HCT116 (cell line): ENCODE data around the gene TBC1D17. TPM values are rescaled to one million over a fixed set of nuclear protein-coding genes. Genes with fewer than 3 reads are reported as not detected.

Source experiments
- ATAC-seq: fragments of 200-7000 bp; cut with Tn5 transposase; 2 replicates; pipeline ENCODE4 v1.9.1; 2020; ENCODE audit warnings: mild to moderate bottlenecking, moderate library complexity
- BruUV-seq: library from RNA; stranded (reverse); fragments of 400-500 nt; replicated peaks from 2 replicates; lab custom pipeline; 2021; lab: Mats Ljungman, UMichigan
- CTCF ChIA-PET: fragments of 300-600 bp; sonication (Branson Sonifier 250); formaldehyde crosslinking; loops from one replicate; lab custom pipeline; 2021; ENCODE audit warnings: antibody characterized with exemption; lab: Charles Lee
- POLR2A ChIA-PET: fragments of 300-600, 350-600 bp; sonication (Branson Sonifier 250); formaldehyde crosslinking; loops from one replicate; lab custom pipeline; 2021; ENCODE audit warnings: antibody characterized with exemption; lab: Charles Lee
- RAD21 ChIA-PET, 2 experiments: fragments of 300-600 bp; sonication (Branson Sonifier 250); formaldehyde crosslinking; loops; one replicate each; lab custom pipeline; 2023; ENCODE audit warnings: low total read pairs in 2 of 2; ENCODE audit not compliant: uncharacterized antibody in 2 of 2, unreplicated experiment in 2 of 2, low non-redundant PET in 1 of 2; lab: Charles Lee
- DNase-seq: peaks from one replicate; pipeline ENCODE4 v3.0.0-alpha.2; 2010; ENCODE audit warnings: low read depth, low spot score
- H2AFZ ChIP-seq: fragments of 200-600 bp; shearing (Covaris generic), sonication (generic); 2 replicates; pipeline ENCODE4 v1.6.1; 2017; ENCODE audit warnings: low read depth, mixed run types, mixed read lengths, antibody characterized with exemption, low read length; ENCODE audit not compliant: poor library complexity, severe bottlenecking
- H3K27ac ChIP-seq: 2 replicates; pipeline ENCODE4 v1.5.1; 2012; ENCODE audit warnings: low read depth, low read length
- H3K27me3 ChIP-seq: fragments of 200-600 bp; sonication (generic); 2 replicates; pipeline ENCODE4 v1.6.1; 2016; ENCODE audit warnings: mixed run types, low read length, mixed read lengths; ENCODE audit not compliant: insufficient read depth
- H3K36me3 ChIP-seq, 2 experiments: fragments of 200-500 bp in 1 of 2; fragments of 200-600 bp in 1 of 2; sonication (Bioruptor generic) in 1 of 2; sonication (generic) in 1 of 2; 2 replicates each; pipeline versions ENCODE4 v1.5.1 to v1.6.1; 2014 to 2016; ENCODE audit warnings: low read length in 2 of 2, inconsistent platforms in 1 of 2, mixed read lengths in 1 of 2, mixed run types in 1 of 2; ENCODE audit not compliant: insufficient read depth in 2 of 2, control insufficient read depth in 1 of 2
- H3K4me1 ChIP-seq, 2 experiments: fragments of 200-600 bp in 1 of 2; sonication (generic) in 1 of 2; 2 replicates each; pipeline versions ENCODE4 v1.5.1 to v1.6.1; 2012 to 2017; ENCODE audit warnings: low read length in 2 of 2, inconsistent platforms in 1 of 2, mild to moderate bottlenecking in 1 of 2, mixed read lengths in 1 of 2, mixed run types in 1 of 2, moderate library complexity in 1 of 2; ENCODE audit not compliant: insufficient read depth in 2 of 2, control insufficient read depth in 1 of 2
- H3K4me2 ChIP-seq: fragments of 200-600 bp; sonication (generic); 2 replicates; pipeline ENCODE4 v1.6.1; 2017; ENCODE audit warnings: mixed run types, low read length, mixed read lengths
- H3K4me3 ChIP-seq, 2 experiments: fragments of 200-600 bp in 1 of 2; sonication (generic) in 1 of 2; replicated peaks in 1 of 2; 2 replicates each; pipeline ENCODE4 v1.5.1; 2011 to 2016; ENCODE audit warnings: low read length in 2 of 2, control low read depth in 1 of 2, low read depth in 1 of 2, mild to moderate bottlenecking in 1 of 2, mixed read lengths in 1 of 2, mixed run types in 1 of 2
- H3K79me2 ChIP-seq: fragments of 200-600 bp; sonication (generic); 2 replicates; pipeline ENCODE4 v1.6.1; 2017; ENCODE audit warnings: mild to moderate bottlenecking, mixed run types, low read length, moderate library complexity, mixed read lengths; ENCODE audit not compliant: insufficient read depth
- H3K9ac ChIP-seq: fragments of 200-600 bp; sonication (generic); 2 replicates; pipeline ENCODE4 v1.6.1; 2016; ENCODE audit warnings: low read length, mixed read lengths
- H3K9me2 ChIP-seq: fragments of 200-600 bp; sonication (generic), shearing (Covaris generic); 2 replicates; pipeline ENCODE4 v1.6.1; 2017; ENCODE audit warnings: mixed run types, mild to moderate bottlenecking, moderate library complexity; ENCODE audit not compliant: insufficient read depth
- H3K9me3 ChIP-seq, 2 experiments: fragments of 200-500 bp in 1 of 2; fragments of 200-600 bp in 1 of 2; sonication (Bioruptor generic) in 1 of 2; sonication (generic) in 1 of 2; 2 replicates each; pipeline ENCODE4 v1.6.1; 2014 to 2017; ENCODE audit warnings: low read length in 2 of 2, mixed read lengths in 2 of 2, inconsistent platforms in 1 of 2, low read depth in 1 of 2, mild to moderate bottlenecking in 1 of 2, mixed run types in 1 of 2, moderate library complexity in 1 of 2; ENCODE audit not compliant: control insufficient read depth in 1 of 2, insufficient read depth in 1 of 2
- H4K20me1 ChIP-seq: fragments of 200-600 bp; sonication (generic), shearing (Covaris generic); 2 replicates; pipeline ENCODE4 v1.6.1; 2017; ENCODE audit warnings: mixed run types, mild to moderate bottlenecking, moderate library complexity; ENCODE audit not compliant: insufficient read depth
- CBX3 ChIP-seq: IDR thresholded peaks from 2 replicates; pipeline ENCODE4 v1.6.1; 2012; ENCODE audit warnings: low read depth
- CEBPB ChIP-seq: IDR thresholded peaks from 2 replicates; pipeline ENCODE4 v1.6.1; 2012; ENCODE audit warnings: low read depth
- EGR1 ChIP-seq: IDR thresholded peaks from 2 replicates; pipeline ENCODE4 v1.6.1; 2012; ENCODE audit warnings: low read depth
- ELF1 ChIP-seq: IDR thresholded peaks from 2 replicates; pipeline ENCODE4 v1.6.1; 2012; ENCODE audit warnings: low read depth, borderline replicate concordance
- EZH2phosphoT487 ChIP-seq: fragments of 200-600 bp; IDR thresholded peaks from 2 replicates; pipeline ENCODE4 v1.6.1; 2018; ENCODE audit warnings: antibody characterized with exemption, borderline replicate concordance
- FOSL1 ChIP-seq: IDR thresholded peaks from 2 replicates; pipeline ENCODE4 v1.6.1; 2012; ENCODE audit warnings: low read depth
- JUND ChIP-seq: IDR thresholded peaks from 2 replicates; pipeline ENCODE4 v1.6.1; 2012
- POLR2A ChIP-seq: IDR thresholded peaks from 2 replicates; pipeline ENCODE4 v1.7.0; 2011; ENCODE audit warnings: borderline replicate concordance; ENCODE audit not compliant: insufficient read depth, insufficient read length; ENCODE audit errors: extremely low read depth
- SIN3A ChIP-seq: IDR thresholded peaks from 2 replicates; pipeline ENCODE4 v1.6.1; 2012; ENCODE audit warnings: low read depth
- TCF7L2 ChIP-seq: IDR thresholded peaks from 2 replicates; pipeline ENCODE4 v1.7.0; 2011; ENCODE audit warnings: borderline replicate concordance, inconsistent platforms; ENCODE audit not compliant: insufficient read depth, insufficient read length; ENCODE audit errors: extremely low read depth
- YY1 ChIP-seq: IDR thresholded peaks from 2 replicates; pipeline ENCODE4 v1.6.1; 2011; ENCODE audit warnings: low read length, low read depth, moderate library complexity, mild to moderate bottlenecking; ENCODE audit not compliant: insufficient replicate concordance; ENCODE audit errors: extremely low read depth
- ZFX ChIP-seq: fragments of 450-650 bp; IDR thresholded peaks from 2 replicates; pipeline ENCODE4 v1.6.1; 2017
- intact Hi-C: fragments of 100-400 bp; cut with micrococcal nuclease; formaldehyde crosslinking; loops from 2 replicates; pipeline ENCODE4 v1.10.0; 2022
- total RNA-seq: library from RNA; stranded (reverse); gene quantifications from one replicate; pipeline ENCODE4 v1.2.1, GENCODE V29; 2021; ENCODE audit not compliant: unreplicated experiment
- TF ChIP-seq, protein P1 (sequence below), 3 experiments: fragments of 200-600 bp in 1 of 3; sonication (generic) in 1 of 3; IDR thresholded peaks in 2 of 3; conservative IDR thresholded peaks in 1 of 3; 2 replicates each; pipeline ENCODE4 v1.5.1; 2012 to 2017; ENCODE audit warnings: low read depth in 2 of 3, low read length in 2 of 3, antibody characterized with exemption in 1 of 3, borderline replicate concordance in 1 of 3, control low read depth in 1 of 3, mild to moderate bottlenecking in 1 of 3, mixed read lengths in 1 of 3, mixed run types in 1 of 3, moderate library complexity in 1 of 3; ENCODE audit not compliant: insufficient read depth in 1 of 3
- TF ChIP-seq, protein P2 (sequence below): IDR thresholded peaks from 2 replicates; pipeline ENCODE4 v1.6.1; 2012; ENCODE audit warnings: low read depth

Gene TBC1D17
- total RNA-seq, 1 experiment from 2014 or later, result 32.9 TPM

DNA sequence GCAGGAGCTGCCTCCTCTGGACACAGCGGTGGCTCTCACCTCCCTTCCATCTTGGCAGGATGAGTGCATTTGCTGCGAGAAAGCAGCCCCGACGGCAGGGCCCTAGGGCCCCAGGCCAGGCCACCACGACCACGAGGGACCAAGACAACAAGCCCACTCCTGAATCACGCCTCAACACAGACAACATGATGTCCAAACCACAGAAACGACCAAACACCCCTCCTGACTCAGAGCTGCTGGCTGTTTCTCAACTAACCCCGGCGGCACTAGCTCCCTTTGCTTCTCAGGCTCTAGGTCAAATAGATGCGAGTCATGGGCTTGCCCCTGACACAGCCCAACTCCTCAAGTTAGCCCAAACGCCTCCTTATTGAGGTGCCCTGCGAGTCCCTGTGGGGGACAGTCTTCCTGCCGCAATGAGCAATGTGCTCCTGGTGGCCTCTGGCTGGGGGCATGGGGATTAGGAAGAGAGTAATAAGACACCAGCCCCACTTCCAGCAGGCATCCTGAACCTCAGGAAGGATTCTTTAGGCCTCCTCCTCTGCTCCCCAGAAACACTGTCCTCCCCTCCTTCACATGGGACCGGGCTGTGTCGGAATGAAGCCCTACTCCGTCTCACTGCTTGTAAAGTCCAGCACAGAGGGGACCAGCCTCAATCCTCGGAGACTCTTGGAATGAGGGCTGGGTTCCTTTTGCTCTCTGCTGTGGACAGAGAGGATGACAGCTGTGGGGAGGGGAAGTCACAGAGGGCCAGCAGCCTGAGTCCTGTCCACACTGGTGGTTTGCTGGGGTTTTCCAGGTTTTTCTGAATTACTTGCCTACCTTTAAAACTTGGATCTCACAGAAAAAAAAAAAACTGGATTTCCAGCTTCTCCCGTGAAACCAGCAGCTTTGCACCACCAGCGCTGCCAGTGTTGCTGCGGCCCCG is 44.6 kb downstream of the TBC1D17 start:
- ATAC-seq, result no peak
- TF ChIP-seq, protein P1, sequence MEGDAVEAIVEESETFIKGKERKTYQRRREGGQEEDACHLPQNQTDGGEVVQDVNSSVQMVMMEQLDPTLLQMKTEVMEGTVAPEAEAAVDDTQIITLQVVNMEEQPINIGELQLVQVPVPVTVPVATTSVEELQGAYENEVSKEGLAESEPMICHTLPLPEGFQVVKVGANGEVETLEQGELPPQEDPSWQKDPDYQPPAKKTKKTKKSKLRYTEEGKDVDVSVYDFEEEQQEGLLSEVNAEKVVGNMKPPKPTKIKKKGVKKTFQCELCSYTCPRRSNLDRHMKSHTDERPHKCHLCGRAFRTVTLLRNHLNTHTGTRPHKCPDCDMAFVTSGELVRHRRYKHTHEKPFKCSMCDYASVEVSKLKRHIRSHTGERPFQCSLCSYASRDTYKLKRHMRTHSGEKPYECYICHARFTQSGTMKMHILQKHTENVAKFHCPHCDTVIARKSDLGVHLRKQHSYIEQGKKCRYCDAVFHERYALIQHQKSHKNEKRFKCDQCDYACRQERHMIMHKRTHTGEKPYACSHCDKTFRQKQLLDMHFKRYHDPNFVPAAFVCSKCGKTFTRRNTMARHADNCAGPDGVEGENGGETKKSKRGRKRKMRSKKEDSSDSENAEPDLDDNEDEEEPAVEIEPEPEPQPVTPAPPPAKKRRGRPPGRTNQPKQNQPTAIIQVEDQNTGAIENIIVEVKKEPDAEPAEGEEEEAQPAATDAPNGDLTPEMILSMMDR (IDR thresholded peaks at IDR 0.05 in 2 of 3, conservative IDR thresholded peaks at IDR 0.05 in 1 of 3; ENCODE audit: borderline replicate concordance in 1 of 3, insufficient read depth in 1 of 3, low read depth in 2 of 3, low read length in 2 of 3), result no peak
- TF ChIP-seq ELF1 (no peak), EZH2phosphoT487 (no peak), POLR2A (no peak), SIN3A (no peak), CEBPB (no peak), TCF7L2 (no peak), YY1 (no peak), JUND (no peak), EGR1 (no peak), CBX3 (no peak), ZFX (no peak), FOSL1 (no peak)
- TF ChIP-seq, protein P2, sequence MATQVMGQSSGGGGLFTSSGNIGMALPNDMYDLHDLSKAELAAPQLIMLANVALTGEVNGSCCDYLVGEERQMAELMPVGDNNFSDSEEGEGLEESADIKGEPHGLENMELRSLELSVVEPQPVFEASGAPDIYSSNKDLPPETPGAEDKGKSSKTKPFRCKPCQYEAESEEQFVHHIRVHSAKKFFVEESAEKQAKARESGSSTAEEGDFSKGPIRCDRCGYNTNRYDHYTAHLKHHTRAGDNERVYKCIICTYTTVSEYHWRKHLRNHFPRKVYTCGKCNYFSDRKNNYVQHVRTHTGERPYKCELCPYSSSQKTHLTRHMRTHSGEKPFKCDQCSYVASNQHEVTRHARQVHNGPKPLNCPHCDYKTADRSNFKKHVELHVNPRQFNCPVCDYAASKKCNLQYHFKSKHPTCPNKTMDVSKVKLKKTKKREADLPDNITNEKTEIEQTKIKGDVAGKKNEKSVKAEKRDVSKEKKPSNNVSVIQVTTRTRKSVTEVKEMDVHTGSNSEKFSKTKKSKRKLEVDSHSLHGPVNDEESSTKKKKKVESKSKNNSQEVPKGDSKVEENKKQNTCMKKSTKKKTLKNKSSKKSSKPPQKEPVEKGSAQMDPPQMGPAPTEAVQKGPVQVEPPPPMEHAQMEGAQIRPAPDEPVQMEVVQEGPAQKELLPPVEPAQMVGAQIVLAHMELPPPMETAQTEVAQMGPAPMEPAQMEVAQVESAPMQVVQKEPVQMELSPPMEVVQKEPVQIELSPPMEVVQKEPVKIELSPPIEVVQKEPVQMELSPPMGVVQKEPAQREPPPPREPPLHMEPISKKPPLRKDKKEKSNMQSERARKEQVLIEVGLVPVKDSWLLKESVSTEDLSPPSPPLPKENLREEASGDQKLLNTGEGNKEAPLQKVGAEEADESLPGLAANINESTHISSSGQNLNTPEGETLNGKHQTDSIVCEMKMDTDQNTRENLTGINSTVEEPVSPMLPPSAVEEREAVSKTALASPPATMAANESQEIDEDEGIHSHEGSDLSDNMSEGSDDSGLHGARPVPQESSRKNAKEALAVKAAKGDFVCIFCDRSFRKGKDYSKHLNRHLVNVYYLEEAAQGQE, result no peak
- ChIA-PET RAD21 (no interaction called here), CTCF (no interaction called here), POLR2A (no interaction called here)
- peaks cover 28 to 45% of the 10 kb centered on the region in 2 experiments for H3K36me3 ChIP-seq
- peaks cover 98% of the 10 kb centered on the region for H3K79me2 ChIP-seq
- DNase-seq, result no peak
- no peak overlapping the region for H3K4me3 ChIP-seq
- no peaks in the 10 kb centered on the region for H3K9me3 ChIP-seq
- peaks cover 7% of the 10 kb centered on the region; the same call in 1 of the 2 replicates for H4K20me1 ChIP-seq
- intact Hi-C loops, result no loop called here
- H3K27ac ChIP-seq, result no peak overlapping the region; the same call in 1 of the 2 replicates
- no peaks in the 10 kb centered on the region for H3K9me2 ChIP-seq
- H2AFZ ChIP-seq, result no peak overlapping the region
- H3K4me2 ChIP-seq, result no peak overlapping the region
- no TSS peak for BruUV-seq
- H3K9ac ChIP-seq, result no peak overlapping the region
- H3K4me1 ChIP-seq, result no peaks in the 10 kb centered on the region
- no peaks in the 10 kb centered on the region for H3K27me3 ChIP-seq
